Measurements from ENCODE around the gene NOS1AP.

DNA sequence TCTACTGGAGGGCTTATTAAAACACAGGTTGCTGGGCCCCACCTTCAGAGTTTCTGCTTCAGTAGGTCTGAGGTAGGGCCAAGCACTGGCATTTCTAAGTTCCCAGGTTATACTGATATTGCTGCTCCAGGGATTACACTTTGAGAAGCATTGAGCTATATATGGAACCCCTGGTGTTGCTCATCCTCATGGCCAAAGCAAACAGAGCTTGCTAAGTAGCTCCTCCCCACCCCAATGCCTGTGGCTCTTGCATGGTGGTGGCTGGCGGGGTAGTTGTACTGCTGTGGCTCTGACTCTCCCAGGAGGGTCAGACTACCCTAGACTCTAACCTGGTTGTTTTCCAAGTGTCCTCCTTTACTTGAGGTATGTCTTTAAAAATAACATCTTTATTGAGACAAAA is 163.6 kb downstream of the NOS1AP start:
- TF ChIP-seq POLR2A (IDR thresholded peaks at IDR 0.05; ENCODE audit: low read depth, low read length): no peak
- TF ChIP-seq POLR2AphosphoS5 (IDR thresholded peaks at IDR 0.05; ENCODE audit: low read depth, low read length): no peak
